AG04450 (cell line): ENCODE measurements around the gene CALM3. TPM values are rescaled to one million over a fixed set of nuclear protein-coding genes. Genes with fewer than 3 reads are reported as not detected.
A peak's percentile ranks its signal among the peaks of the same experiment; 100 is the strongest.

Experiments used
- CTCF ChIA-PET: fragments of 300-600, 350-600 bp; formaldehyde crosslinking; extraction: SDS; loops from one replicate; lab custom pipeline; 2022; ENCODE audit warnings: antibody characterized with exemption, inconsistent platforms; lab: Charles Lee
- POLR2A ChIA-PET: fragments of 350-600 bp; formaldehyde crosslinking; extraction: SDS; loops from one replicate; lab custom pipeline; 2021; ENCODE audit warnings: antibody characterized with exemption, inconsistent platforms; lab: Yijun Ruan, JAX
- DNase-seq: peaks from one replicate; pipeline ENCODE4 v3.0.0-alpha.2; 2011; ENCODE audit warnings: low read depth, low spot score
- H3K27ac ChIP-seq: one replicate; pipeline ENCODE4 v1.5.1; 2012; ENCODE audit warnings: low read depth, low read length, control low read depth
- H3K27me3 ChIP-seq: one replicate; pipeline ENCODE4 v1.6.0; 2012; ENCODE audit warnings: low read length; ENCODE audit not compliant: control insufficient read depth, insufficient read depth
- H3K4me3 ChIP-seq: 2 replicates; pipeline ENCODE4 v1.5.1; 2011; ENCODE audit warnings: mild to moderate bottlenecking, low read depth, low read length, control low read depth
- H3K9me3 ChIP-seq: 2 replicates; pipeline ENCODE4 v1.5.1; 2012; ENCODE audit warnings: low read length; ENCODE audit not compliant: control insufficient read depth, insufficient read depth
- CTCF ChIP-seq: IDR thresholded peaks from 2 replicates; pipeline ENCODE4 v1.5.1; 2011; ENCODE audit warnings: low read depth, low read length, control low read depth, inconsistent platforms
- polyA plus RNA-seq: library from polyadenylated mRNA; depleted of rRNA; stranded (reverse); fragments of >200 nt; gene quantifications from 2 replicates; pipeline ENCODE4 v1.2.3, GENCODE V29; 2011

The CALM3 gene
- polyA plus RNA-seq, 1 experiment: 744 TPM

GRCh38 chr19:46598372-46598917 lies 2.7 kb upstream of the CALM3 start:
- Histone ChIP-seq H3K27ac (no peak overlapping the region), H3K27me3 (no peaks in the 10 kb centered on the region), H3K9me3 (peaks cover 8% of the 10 kb centered on the region), H3K4me3 (no peak overlapping the region)
- no peak for TF ChIP-seq CTCF
- DNase-seq: no peak
- ChIA-PET CTCF (interaction anchor here (1.6 to 1.7 kb wide), 2 partner anchors 16 to 56 kb away, joined by 6 to 8 read pairs; no protein-coding TSS in a partner anchor), POLR2A (interaction anchor here (0.6 kb wide), 1 partner anchor 13 kb away, joined by 9 read pairs; no protein-coding TSS in a partner anchor)

DNA sequence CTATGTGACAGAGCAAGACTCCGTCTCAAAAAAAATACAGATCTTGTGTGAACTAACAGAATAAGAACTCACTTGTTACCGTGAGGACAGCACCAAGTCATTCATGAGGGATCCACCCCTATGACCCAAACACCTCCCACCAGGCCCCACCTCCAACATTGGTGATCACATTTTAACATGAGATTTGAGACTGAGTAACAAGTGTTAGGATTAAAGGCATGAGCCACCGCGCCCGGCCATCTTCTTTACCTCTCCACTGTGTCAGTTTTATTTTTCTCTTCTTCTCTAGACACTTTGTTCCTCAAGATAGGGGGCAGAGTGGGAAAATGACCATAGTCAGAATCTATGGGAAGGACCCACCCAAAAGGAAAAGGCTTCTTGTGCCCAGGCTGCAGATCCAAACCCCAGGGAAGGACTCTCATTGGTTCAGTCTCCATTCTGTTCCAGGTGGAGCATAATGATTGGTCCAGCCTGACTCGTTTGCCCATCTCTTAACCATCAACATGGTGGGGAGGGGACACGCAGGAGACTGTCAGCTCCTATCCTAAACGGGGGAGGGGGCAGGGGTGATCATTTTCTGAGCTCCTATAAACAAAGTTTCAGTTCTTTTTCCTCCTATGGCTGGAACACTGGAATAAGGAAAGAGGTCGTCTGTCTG lies 1.3 kb upstream of the CALM3 start:
- DNase-seq: no peak
- Histone ChIP-seq H3K4me3 (peak overlapping the region; percentile 83), H3K27ac (peak overlapping the region; percentile 99), H3K27me3 (no peaks in the 10 kb centered on the region), H3K9me3 (peaks cover 8% of the 10 kb centered on the region)
- TF ChIP-seq CTCF: no peak
- CTCF ChIA-PET: interaction anchor here (4.2 kb wide), 1 partner anchor 62 kb away, joined by 17 read pairs; the partner anchor contains the start of gene DACT3
- POLR2A ChIA-PET: interaction anchor here (0.6 to 1.3 kb wide), 7 partner anchors 10 to 187 kb away, joined by 3 to 11 read pairs (median 3); partner anchors contain the start of genes CCDC8 and DACT3

- Histone ChIP-seq H3K27ac (peak overlapping the region; percentile 99), H3K27me3 (no peaks in the 10 kb centered on the region), H3K4me3 (peak overlapping the region; percentile 94), H3K9me3 (peaks cover 8% of the 10 kb centered on the region)
- no peak for TF ChIP-seq CTCF
- CTCF ChIA-PET: interaction anchor here (1.0 to 4.2 kb wide), 2 partner anchors 58 to 61 kb away, joined by 8 to 17 read pairs; partner anchors contain the start of gene DACT3
- POLR2A ChIA-PET: interaction anchor here (0.5 to 1.3 kb wide), 16 partner anchors 11 to 934 kb away, joined by 3 to 11 read pairs (median 3); partner anchors contain the start of genes CCDC8 and DACT3
- peak; percentile 97 for DNase-seq
These were observed 479 bp upstream of the CALM3 start for GRCh38 chr19:46600384-46601317.

DNA sequence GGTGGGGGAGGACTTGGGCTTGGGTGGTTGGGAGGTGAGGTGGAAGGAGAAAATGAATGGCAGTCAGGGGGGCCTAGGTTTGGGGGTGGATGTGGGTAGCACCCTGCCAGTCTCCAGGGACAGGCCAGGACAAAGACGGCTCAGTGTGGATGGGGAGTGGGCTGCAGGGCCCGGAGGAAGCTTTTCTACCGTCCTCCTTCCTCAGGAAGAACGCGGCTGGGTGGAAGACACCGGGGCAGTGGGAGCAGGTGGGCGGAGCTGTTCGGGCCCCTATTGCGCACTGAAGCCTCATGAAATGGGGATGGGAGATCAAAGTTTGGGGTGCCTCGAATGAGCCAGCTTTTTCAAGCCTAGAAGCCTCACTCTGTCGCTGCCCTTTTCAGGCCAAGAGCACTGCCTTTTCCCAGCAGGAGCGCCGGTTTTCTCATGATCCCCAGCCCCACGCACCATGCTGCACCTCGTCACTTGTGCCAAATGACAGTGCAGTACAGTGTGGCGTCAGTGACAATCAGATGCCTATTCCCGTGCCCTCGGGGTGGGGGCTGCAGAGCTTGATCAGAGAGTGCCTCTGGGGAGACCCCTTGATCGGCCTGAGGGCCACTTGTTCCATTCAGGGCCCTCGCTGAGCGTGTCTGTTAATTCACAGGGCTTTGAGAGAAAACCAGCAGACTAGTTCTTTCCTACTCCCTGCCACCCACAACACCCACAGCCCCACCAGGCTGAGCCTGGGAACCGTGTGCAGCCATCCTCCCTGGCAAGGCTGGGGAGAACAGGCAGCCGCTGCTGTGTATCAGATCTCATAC lies 1.5 kb downstream of the CALM3 start:
- peak overlapping the region; percentile 31 for H3K27ac ChIP-seq
- peak overlapping the region; percentile 94 for H3K4me3 ChIP-seq
- H3K27me3 ChIP-seq: no peaks in the 10 kb centered on the region
- TF ChIP-seq CTCF: no peak
- peaks cover 8% of the 10 kb centered on the region for H3K9me3 ChIP-seq
- no peak for DNase-seq
- ChIA-PET POLR2A (interaction anchor here (0.6 kb wide), 1 partner anchor 9 kb away, joined by 7 read pairs; no protein-coding TSS in a partner anchor), CTCF (interaction anchor here (0.6 to 4.2 kb wide), 5 partner anchors 11 to 102 kb away, joined by 3 to 18 read pairs (median 15); partner anchors contain the start of gene DACT3)
